HG03039 (cell line): Measurements from ENCODE around the gene PKHD1.

Experiments used
- ATAC-seq: cut with Tn5 transposase; IDR thresholded peaks from one replicate; pipeline ENCODE4 v1.9.1; 2021; ENCODE audit warnings: mild to moderate bottlenecking, moderate library complexity; ENCODE audit not compliant: unreplicated experiment

The PKHD1 gene

GRCh38 chr6:51814418-51814817 lies 273.0 kb downstream of the PKHD1 start:
- ATAC-seq, result no peak

GRCh38 chr6:51813904-51814303 lies 273.5 kb downstream of the PKHD1 start:
- ATAC-seq, result no peak

- no peak for ATAC-seq
Measured at GRCh38 chr6:51812231-51812630, 275.2 kb downstream of the PKHD1 start.

- peak; percentile 86 for ATAC-seq
Measured at GRCh38 chr6:51805517-51805916, 281.9 kb downstream of the PKHD1 start.

- ATAC-seq, result no peak
Measured at GRCh38 chr6:51800603-51801002, 286.8 kb downstream of the PKHD1 start.

GRCh38 chr6:51793393-51793792 lies 294.0 kb downstream of the PKHD1 start:
- no peak for ATAC-seq

GRCh38 chr6:51792273-51793030 lies 295.0 kb downstream of the PKHD1 start:
- ATAC-seq, result no peak

GRCh38 chr6:51790946-51791345 lies 296.5 kb downstream of the PKHD1 start:
- ATAC-seq, result no peak

- no peak for ATAC-seq
Measured at GRCh38 chr6:51788121-51788520, 299.3 kb downstream of the PKHD1 start.

- no peak for ATAC-seq
Measured at GRCh38 chr6:51778666-51779065, 308.7 kb downstream of the PKHD1 start.

- no peak for ATAC-seq
Measured at GRCh38 chr6:51777618-51778017, 309.8 kb downstream of the PKHD1 start.

GRCh38 chr6:51775942-51776860 lies 311.2 kb downstream of the PKHD1 start:
- ATAC-seq, result no peak

GRCh38 chr6:51768087-51768486 lies 319.3 kb downstream of the PKHD1 start:
- no peak for ATAC-seq

GRCh38 chr6:51765230-51765629 lies 322.2 kb downstream of the PKHD1 start:
- no peak for ATAC-seq

- no peak for ATAC-seq
Measured at GRCh38 chr6:51753635-51754034, 333.8 kb downstream of the PKHD1 start.

GRCh38 chr6:51743999-51744398 lies 343.4 kb downstream of the PKHD1 start:
- no peak for ATAC-seq

- no peak for ATAC-seq
Measured at GRCh38 chr6:51740658-51741057, 346.8 kb downstream of the PKHD1 start.

- no peak for ATAC-seq
Measured at GRCh38 chr6:51738614-51739013, 348.8 kb downstream of the PKHD1 start.

- no peak for ATAC-seq
Measured at GRCh38 chr6:51737580-51738360, 349.6 kb downstream of the PKHD1 start.

- ATAC-seq, result no peak
Measured at GRCh38 chr6:51725155-51725554, 362.3 kb downstream of the PKHD1 start.

- no peak for ATAC-seq
Measured at GRCh38 chr6:51720327-51720726, 367.1 kb downstream of the PKHD1 start.
